Smooth muscle cell (in vitro differentiated cells): ENCODE results near the gene KIAA1958. TPM values are rescaled to one million over a fixed set of nuclear protein-coding genes. Genes with fewer than 3 reads are reported as not detected.

Source experiments
- DNase-seq: peaks from one replicate; lab custom pipeline; 2025; ENCODE audit not compliant: unreplicated experiment; lab: John Stamatoyannopoulos, UW
- H2AFZ ChIP-seq: fragments of 200-600 bp; sonication (generic); 2 replicates; pipeline ENCODE4 v1.6.0; 2016; ENCODE audit warnings: antibody characterized with exemption, low read depth, mild to moderate bottlenecking
- H3F3A ChIP-seq: fragments of 200-600 bp; sonication (generic); 2 replicates; pipeline ENCODE4 v1.6.0; 2017; ENCODE audit warnings: antibody characterized with exemption, low read depth
- H3K27ac ChIP-seq: fragments of 200-600 bp; sonication (generic); 2 replicates; pipeline ENCODE4 v1.5.1; 2016; ENCODE audit warnings: low read depth, mild to moderate bottlenecking
- H3K27me3 ChIP-seq: fragments of 200-600 bp; sonication (generic); 2 replicates; pipeline ENCODE4 v1.6.1; 2016; ENCODE audit warnings: low read depth, mild to moderate bottlenecking
- H3K36me3 ChIP-seq: fragments of 200-600 bp; sonication (generic); 2 replicates; pipeline ENCODE4 v1.5.1; 2016; ENCODE audit warnings: low read depth
- H3K4me1 ChIP-seq: fragments of 200-600 bp; sonication (generic); 2 replicates; pipeline ENCODE4 v1.5.1; 2016; ENCODE audit warnings: low read depth
- H3K4me2 ChIP-seq: fragments of 200-600 bp; sonication (generic); 2 replicates; pipeline ENCODE4 v1.6.0; 2016; ENCODE audit warnings: mild to moderate bottlenecking
- H3K4me3 ChIP-seq: fragments of 200-600 bp; sonication (generic); 2 replicates; pipeline ENCODE4 v1.5.1; 2016; ENCODE audit warnings: mild to moderate bottlenecking
- H3K79me2 ChIP-seq: fragments of 200-600 bp; sonication (generic); 2 replicates; pipeline ENCODE4 v1.6.0; 2016; ENCODE audit warnings: low read depth, mild to moderate bottlenecking
- H3K9ac ChIP-seq: fragments of 200-600 bp; sonication (generic); 2 replicates; pipeline ENCODE4 v1.6.0; 2016; ENCODE audit warnings: low read depth
- H3K9me3 ChIP-seq: fragments of 200-600 bp; sonication (generic); replicated peaks from 2 replicates; pipeline ENCODE4 v1.5.1; 2016; ENCODE audit warnings: low read depth
- H4K20me1 ChIP-seq: fragments of 200-600 bp; sonication (generic); 2 replicates; pipeline ENCODE4 v1.6.0; 2016; ENCODE audit warnings: low read depth
- CTCF ChIP-seq: fragments of 200-600 bp; sonication (generic); IDR thresholded peaks from 2 replicates; pipeline ENCODE4 v1.5.1; 2017; ENCODE audit warnings: borderline replicate concordance, mild to moderate bottlenecking, antibody characterized with exemption; ENCODE audit not compliant: insufficient read depth, poor library complexity, severe bottlenecking
- WGBS: methylation state at CpG from one replicate; pipeline ENCODE4 v1.1.7; 2016; ENCODE audit warnings: low lambda C conversion rate; 5-methylcytosine and 5-hydroxymethylcytosine counted together
- polyA plus RNA-seq: library from polyadenylated mRNA; unstranded; fragments of >200 nt; fragmentation: Nextera tagmentation; extraction: Ambion mirVana; gene quantifications from 2 replicates; pipeline ENCODE4 v1.2.1, GENCODE V29; 2016
- total RNA-seq: library from RNA; depleted of rRNA; stranded (reverse); fragments of >200 nt; gene quantifications from 2 replicates; pipeline ENCODE4 v1.2.3, GENCODE V29; 2014

Gene KIAA1958
- total and polyA plus RNA-seq, 2 experiments from 2014 or later = 1.1 to 1.8 TPM

GRCh38 chr9:112495614-112496013 is 9.0 kb downstream of the KIAA1958 start:
- Histone ChIP-seq H3K27ac (no peak overlapping the region), H2AFZ (no peak overlapping the region), H3K9ac (no peak overlapping the region), H4K20me1 (no peaks in the 10 kb centered on the region), H3K27me3 (no peaks in the 10 kb centered on the region), H3K4me2 (no peak overlapping the region), H3K79me2 (peaks cover 8% of the 10 kb centered on the region), H3K4me3 (no peak overlapping the region), H3K9me3 (peaks cover 19% of the 10 kb centered on the region), H3K4me1 (peaks cover 11% of the 10 kb centered on the region), H3F3A (no peaks in the 10 kb centered on the region), H3K36me3 (peaks cover 21% of the 10 kb centered on the region)
- no peak for DNase-seq
- 97% methylated on average over 4 of the region's 4 CpGs for WGBS
- TF ChIP-seq CTCF = no peak

DNA sequence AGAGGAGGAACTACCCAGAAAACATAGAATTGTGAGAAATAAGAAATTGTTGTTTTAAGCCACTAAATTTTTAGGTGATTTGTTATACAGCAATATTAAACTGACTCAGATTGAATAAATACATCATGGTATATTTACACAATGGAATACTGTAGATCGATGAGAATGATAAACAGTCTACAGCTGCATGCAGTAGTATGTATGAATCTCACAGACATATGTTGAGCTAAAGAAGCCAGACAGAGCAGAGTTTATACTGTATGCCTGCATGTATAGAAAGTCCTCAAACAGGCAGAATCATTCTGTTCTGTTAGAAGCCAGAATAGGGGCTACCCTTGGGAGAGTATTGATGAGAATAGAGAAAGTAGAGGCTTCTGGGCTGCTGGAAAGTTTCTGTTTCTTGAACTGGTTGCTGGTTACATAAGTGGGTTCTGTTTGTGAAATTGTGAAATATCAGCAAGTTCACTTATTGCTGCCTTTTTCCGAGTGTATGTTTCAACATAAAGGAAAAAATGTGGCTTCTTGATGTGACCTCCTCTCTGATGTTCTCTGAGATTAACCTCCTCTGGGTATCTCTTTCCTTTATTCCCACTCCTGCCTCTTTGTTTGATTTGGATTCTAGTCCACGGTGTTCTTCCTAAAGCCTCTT is 9.6 kb downstream of the KIAA1958 start:
- no peaks in the 10 kb centered on the region for H4K20me1 ChIP-seq
- DNase-seq = no peak
- 92% methylated on average over 3 of the region's 3 CpGs for WGBS

GRCh38 chr9:112500842-112501241 is 14.2 kb downstream of the KIAA1958 start:
- H3K9me3 ChIP-seq = no peaks in the 10 kb centered on the region
- 98% methylated on average over 2 of the region's 2 CpGs for WGBS
- no peak overlapping the region for H3K4me2 ChIP-seq
- no peak for DNase-seq
- H3K4me3 ChIP-seq = no peak overlapping the region
- no peaks in the 10 kb centered on the region for H3F3A ChIP-seq
- H3K9ac ChIP-seq = no peak overlapping the region
- no peaks in the 10 kb centered on the region for H4K20me1 ChIP-seq
- H3K36me3 ChIP-seq = peaks cover 5% of the 10 kb centered on the region
- no peak overlapping the region for H2AFZ ChIP-seq
- peaks cover 8% of the 10 kb centered on the region for H3K79me2 ChIP-seq
- H3K27me3 ChIP-seq = no peaks in the 10 kb centered on the region
- H3K4me1 ChIP-seq = peaks cover 11% of the 10 kb centered on the region
- no peak overlapping the region for H3K27ac ChIP-seq
- no peak for TF ChIP-seq CTCF

More for the DNA sequence above, 9.6 kb downstream of the KIAA1958 start:
- no peak for TF ChIP-seq CTCF
- Histone ChIP-seq H3K9ac (no peak overlapping the region), H3K4me1 (peaks cover 11% of the 10 kb centered on the region), H3K27me3 (no peaks in the 10 kb centered on the region), H3K79me2 (peaks cover 8% of the 10 kb centered on the region), H3F3A (no peaks in the 10 kb centered on the region), H3K27ac (no peak overlapping the region), H3K36me3 (peaks cover 21% of the 10 kb centered on the region), H3K4me2 (no peak overlapping the region), H3K4me3 (no peak overlapping the region), H3K9me3 (peaks cover 19% of the 10 kb centered on the region), H2AFZ (no peak overlapping the region)

DNA sequence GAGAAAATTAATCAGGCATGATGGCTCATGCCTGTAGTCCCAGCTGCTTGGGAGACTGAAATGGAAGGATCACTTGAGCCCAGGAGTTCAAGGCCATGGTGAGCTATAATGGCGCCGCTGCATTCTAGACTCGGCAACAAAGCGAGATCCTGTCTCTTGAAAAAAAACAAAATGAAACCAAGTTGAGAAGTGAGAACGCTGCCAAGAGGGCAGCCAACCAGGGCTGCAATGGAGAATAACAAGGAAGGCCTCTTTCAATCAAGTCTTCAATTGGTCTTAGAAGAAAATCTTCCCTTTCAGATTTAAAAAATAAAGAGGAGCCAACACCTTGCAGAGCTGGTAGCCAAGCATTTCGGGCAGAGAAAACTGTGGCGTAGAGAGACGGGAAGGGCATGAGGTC is 14.7 kb downstream of the KIAA1958 start:
- no peak overlapping the region for H3K4me2 ChIP-seq
- DNase-seq = no peak
- no peaks in the 10 kb centered on the region for H3F3A ChIP-seq
- TF ChIP-seq CTCF = no peak
- WGBS = 97% methylated on average over 8 of the region's 8 CpGs
- H4K20me1 ChIP-seq = no peaks in the 10 kb centered on the region
- peaks cover 9% of the 10 kb centered on the region for H3K4me1 ChIP-seq
- no peak overlapping the region for H2AFZ ChIP-seq
- H3K9me3 ChIP-seq = no peaks in the 10 kb centered on the region
- peaks cover 8% of the 10 kb centered on the region for H3K79me2 ChIP-seq
- no peak overlapping the region for H3K4me3 ChIP-seq
- peaks cover 5% of the 10 kb centered on the region for H3K36me3 ChIP-seq
- no peaks in the 10 kb centered on the region for H3K27me3 ChIP-seq
- H3K9ac ChIP-seq = no peak overlapping the region
- no peak overlapping the region for H3K27ac ChIP-seq
